Glomerular visceral epithelial cell (primary cell): ENCODE data around the gene GPR152.
"Not testable (repeated sequence)": the region's sequence is repeated elsewhere in the genome, so short reads cannot be mapped to it uniquely, and the experiment has no call there.

Experiments
- DNase-seq: peaks from one replicate; pipeline ENCODE4 v3.0.0-alpha.2; 2016; ENCODE audit errors: extremely low spot score

Gene GPR152

DNA sequence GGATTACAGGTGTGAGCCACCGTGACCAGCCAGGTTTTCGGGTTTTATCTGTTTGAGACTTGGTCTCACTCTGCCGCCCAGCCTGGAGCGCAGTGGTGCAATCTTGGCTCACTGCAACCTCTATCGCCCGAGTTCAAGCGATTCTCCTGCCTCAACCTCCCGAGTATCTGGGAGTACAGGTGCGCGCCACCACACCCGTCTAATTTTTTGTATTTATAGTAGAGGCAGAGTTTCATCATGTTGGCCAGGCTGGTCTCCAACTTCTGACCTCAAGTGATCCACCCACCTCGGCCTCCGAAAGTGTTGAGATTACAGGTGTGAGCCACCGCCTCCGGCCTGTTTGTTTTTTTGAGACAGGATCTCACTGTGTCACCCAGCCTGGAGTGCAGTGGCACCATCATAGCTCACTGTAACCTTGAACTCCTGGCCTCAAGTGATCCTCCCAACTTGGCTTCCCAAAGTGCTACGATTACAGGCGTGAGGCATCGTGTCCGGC lies 25.1 kb downstream of the GPR152 start:
- DNase-seq = not testable (repeated sequence)

DNA sequence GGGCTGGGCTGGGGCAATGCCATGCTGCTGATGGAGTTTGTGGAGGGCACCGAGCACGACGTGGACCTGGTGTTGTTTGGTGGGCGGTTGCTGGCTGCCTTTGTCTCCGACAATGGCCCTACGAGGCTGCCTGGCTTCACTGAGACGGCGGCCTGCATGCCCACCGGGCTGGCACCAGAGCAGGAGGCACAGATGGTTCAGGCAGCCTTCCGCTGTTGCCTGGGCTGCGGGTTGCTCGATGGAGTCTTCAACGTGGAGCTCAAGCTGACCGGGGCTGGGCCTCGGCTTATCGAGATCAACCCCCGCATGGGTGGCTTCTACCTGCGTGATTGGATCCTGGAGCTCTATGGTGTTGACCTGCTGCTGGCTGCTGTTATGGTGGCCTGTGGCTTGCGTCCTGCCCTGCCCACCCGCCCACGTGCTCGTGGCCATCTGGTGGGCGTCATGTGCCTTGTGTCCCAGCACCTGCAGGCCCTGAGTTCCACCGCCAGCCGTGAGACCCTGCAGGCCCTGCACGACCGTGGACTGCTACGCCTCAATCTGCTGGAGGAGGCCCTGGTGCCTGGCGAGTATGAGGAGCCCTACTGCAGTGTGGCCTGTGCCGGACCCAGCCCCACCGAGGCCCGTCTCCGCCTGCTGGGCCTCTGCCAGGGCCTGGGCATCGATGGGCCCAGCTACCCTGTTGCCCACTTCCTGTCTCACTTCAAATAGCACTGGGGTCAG lies 28.5 kb downstream of the GPR152 start:
- no peak for DNase-seq

DNA sequence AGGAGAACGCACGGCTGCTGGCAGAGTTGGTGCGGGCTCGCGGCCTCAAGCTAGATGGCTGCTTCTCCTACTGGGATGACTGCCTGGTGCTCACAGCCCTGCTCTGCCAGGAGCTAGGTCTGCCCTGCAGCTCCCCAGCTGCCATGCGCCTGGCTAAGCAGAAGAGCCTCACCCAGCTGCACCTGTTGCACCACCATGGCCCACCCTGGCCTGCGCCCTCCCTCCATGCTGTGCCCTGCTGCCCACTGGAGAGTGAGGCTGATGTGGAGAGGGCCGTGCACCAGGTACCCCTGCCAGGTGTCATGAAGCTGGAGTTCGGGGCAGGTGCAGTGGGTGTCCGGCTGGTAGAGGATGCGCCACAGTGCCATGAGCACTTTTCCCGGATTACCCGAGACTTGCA lies 29.1 kb downstream of the GPR152 start:
- DNase-seq = no peak

DNA sequence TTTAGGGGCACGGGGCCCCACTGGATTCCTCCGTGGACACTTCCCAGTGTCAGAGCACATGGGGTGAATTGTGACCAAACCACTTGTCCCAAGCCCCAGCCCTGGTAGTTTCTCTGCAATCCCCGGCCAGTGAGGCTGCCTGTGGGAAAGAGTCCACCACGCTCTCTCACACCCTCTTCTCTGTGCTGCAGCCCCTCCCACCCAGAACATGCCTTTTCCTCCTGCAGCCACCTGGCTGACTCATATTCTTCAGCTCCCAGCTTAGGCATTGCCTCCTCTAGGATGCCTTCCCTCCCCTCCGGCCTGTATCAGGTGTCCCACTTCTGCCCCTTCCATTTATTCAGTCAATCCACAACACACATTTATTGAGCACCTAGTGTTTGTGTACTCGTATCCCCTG lies 29.6 kb downstream of the GPR152 start:
- no peak for DNase-seq

DNA sequence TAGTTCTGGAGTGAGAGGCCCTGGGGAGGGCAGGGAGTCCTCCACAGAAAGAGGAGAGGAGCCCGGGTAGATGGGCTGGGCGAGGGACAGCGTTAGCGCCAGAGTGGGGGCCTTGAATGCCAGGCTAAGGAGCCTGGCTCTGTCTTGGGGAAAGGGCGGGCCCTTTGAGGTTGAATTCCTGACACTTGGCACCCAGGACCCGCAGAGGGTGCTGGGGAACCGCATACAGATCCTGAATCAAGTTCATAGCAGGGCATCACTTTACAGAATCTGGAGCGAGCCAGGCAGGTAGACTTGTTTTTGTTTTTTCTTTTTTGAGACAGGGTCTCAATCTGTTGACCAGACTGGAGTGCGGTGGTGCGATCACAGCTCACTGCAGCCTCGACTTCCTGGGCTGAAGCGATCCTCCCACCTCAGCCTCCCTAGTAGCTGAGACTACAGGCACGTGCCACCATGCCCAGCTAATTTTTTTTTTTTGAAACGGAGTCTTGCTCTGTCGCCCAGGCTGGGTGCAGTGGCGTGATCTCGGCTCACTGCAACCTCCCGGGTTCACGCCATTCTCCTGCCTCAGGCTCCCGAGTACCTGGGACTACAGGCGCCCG lies 31.0 kb downstream of the GPR152 start:
- no peak for DNase-seq

DNA sequence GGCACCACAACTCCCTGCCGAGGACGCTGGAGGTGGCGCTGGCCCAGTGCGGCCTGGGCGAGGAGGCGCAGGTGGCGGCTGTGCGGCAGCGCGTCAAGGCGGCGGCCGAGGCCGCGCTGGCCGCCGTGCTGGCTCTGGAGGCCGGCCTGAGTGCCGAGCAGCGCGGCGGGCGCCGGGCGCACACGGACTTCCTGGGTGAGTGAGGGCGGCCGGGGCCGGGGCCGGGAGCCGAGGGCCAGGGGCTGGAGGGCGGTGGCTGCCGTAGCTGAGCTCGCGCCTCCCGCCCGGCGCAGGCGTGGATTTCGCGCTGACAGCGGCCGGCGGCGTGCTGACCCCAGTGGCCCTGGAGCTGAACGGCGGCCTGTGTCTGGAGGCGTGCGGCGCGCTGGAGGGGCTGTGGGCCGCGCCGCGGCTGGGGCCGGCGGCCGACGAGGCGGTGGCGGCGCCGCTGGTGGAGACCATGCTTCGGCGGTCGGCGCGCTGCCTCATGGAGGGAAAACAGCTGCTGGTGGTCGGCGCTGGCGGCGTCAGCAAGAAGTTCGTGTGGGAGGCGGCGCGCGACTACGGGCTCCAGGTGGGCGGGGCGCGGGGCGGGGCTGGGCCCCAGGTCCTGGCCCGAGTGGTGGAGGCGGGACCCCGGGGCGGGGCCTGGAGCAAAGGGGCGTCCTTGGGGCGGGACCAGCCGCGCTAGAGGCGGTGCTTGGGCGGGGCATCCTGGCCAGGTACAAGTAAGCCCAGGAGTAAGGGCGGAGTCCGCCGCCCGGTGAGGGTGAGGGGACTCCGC lies 31.7 kb downstream of the GPR152 start:
- DNase-seq = peak; percentile 95

DNA sequence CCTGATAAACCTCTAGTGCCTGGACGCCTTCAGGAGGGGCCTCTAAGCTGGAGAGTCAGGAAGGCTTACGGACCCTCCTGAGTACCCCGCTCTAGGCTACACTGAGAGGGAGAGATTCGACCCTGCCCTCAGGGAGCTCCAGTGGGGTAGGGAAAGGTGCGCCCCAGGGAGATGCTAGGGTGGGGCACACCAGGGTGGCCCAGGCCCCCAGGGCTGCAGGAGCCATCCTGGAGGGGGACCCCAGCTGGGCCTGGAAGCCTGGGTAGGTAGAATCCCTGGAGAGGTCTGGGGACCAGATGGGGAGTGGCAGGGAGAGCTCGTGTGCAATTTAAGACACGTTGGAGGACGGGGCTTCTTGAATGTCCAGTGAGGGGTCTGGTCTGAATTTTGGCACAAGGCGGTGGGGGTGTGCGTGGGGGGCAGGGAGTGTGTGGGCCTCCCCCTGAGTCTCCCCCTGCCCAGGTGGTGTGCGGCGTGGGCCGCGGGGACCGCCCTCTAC lies 32.3 kb downstream of the GPR152 start:
- no peak for DNase-seq

DNA sequence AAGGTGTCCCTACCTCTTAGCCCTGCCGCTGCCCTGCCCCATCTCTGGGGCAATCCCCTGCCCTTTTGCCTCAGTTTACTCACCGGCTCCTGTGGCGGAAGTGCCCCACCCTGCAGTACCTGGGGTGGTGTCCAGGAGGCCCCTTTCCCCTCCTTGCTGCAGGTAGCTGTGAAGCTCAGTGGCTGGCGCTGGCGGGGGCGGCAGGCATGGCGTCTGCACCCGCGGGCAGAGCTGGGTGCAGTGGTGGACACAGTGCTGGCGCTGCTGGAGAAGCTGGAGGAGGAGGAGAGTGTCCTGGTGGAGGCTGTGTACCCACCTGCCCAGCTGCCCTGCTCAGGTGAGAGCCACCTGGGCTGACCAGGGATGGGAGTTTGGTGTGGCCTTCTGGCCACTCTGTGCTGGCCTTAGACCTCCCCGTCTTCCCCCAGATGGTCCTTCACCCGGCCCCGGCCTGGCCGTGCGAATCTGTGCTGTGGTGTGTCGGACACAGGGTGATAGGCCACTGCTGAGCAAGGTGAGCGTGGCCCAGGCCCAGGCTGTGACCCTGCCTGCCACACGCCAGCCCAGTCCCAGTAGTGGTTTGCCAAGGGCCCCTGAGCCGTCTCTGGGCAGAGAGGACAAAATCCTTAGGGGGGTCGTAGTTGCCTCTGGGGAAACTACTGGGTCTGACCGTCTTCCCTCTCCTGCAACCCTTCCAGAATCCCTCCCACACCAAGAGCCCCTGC lies 33.0 kb downstream of the GPR152 start:
- DNase-seq = no peak

DNA sequence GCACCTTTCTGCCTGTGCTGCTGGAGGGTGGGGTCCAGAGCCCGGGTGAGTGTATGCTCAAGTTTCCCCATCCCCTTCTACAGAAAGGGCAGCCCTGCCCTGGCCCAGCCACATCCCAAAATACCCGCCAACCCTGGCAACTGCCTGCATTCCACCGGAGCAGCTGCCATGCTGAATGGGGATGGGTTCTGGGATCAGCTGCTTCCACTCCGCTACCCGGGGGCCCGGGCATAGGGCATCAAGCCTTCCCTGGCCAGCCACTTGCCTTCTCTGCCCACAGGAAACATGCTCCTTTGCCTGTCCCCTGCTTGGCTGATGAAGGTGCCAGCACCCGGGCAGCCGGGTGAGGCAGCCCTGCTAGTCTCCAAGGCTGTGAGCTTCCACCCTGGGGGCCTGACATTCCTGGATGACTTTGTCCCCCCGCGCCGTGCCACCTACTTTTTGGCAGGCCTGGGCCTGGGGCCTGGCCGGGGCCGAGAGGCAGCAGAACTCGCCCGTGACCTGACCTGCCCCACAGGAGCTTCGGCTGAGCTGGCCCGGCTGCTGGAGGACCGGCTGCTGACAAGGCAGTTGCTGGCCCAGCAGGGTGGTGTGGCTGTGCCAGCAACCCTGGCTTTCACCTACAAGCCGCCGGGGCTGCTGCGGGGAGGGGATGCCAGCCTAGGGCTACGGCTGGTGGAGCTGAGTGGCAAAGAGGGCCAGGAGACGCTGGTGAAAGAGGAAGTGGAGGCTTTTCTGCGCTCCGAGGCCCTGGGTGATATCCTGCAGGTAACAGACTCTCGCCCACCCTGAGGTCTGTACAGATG lies 33.9 kb downstream of the GPR152 start:
- no peak for DNase-seq

DNA sequence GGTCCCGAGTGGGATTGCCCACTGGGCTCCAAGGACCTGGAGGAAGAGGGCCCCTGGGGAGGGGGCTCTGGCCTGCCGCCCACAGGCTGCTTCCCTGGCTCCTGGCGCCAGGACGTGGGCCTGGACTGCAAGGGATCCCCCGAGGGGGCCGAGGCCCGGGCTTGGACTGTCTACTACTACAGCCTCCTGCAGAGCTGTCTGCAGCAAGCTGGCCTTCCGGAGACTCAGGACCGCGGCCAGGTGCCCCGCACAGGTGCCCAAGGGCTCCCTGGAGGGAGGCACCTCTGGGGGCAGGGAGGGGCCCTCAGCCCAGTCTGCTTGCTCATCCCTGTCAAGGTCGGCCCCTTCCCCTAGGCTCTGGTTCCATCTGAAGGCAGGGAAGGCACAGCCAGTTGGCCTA lies 35.1 kb downstream of the GPR152 start:
- DNase-seq = no peak

DNA sequence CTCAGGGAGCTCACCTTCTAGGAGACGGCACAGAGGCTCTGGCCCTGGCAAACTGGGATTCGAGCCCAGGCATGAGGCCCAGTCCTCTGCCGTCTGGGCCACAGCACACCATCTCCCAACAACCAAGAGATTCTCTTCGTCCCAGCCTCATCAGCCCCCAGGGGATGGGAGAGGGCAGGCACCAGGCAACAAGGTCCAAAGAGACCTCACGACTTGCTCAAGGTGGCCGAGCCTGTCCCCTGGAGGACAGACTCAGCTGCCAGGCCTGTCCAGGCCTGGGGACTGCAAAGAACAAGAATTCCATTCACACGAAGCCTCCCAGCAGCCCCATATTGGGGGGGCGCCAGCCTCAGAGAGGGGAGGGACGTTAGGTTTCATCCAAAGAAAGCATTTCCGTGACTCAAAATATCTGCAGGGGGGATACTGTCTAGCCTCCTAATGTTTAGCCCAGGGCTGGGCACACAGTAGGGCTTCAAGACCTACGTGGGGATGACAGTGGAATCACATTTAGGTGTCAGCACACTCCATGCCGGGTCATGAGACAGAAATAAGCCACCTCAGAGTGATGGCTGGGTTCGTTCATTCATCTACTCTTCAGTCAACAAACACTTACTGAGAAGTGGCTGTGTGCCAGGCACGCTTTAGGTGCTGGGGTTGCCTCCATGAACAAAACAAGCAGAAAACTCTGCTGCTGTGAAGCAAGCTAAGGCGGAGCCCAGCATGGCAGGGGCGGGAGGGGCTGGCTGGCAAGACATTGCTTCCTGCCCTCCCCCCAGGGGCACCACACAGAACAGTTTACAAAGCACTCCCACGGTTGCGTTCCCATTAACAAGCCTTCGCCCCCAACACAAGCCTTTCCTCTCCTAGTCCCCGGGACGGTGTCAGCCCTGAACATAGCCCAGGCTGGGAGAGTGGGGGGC lies 35.9 kb downstream of the GPR152 start:
- DNase-seq = no peak

DNA sequence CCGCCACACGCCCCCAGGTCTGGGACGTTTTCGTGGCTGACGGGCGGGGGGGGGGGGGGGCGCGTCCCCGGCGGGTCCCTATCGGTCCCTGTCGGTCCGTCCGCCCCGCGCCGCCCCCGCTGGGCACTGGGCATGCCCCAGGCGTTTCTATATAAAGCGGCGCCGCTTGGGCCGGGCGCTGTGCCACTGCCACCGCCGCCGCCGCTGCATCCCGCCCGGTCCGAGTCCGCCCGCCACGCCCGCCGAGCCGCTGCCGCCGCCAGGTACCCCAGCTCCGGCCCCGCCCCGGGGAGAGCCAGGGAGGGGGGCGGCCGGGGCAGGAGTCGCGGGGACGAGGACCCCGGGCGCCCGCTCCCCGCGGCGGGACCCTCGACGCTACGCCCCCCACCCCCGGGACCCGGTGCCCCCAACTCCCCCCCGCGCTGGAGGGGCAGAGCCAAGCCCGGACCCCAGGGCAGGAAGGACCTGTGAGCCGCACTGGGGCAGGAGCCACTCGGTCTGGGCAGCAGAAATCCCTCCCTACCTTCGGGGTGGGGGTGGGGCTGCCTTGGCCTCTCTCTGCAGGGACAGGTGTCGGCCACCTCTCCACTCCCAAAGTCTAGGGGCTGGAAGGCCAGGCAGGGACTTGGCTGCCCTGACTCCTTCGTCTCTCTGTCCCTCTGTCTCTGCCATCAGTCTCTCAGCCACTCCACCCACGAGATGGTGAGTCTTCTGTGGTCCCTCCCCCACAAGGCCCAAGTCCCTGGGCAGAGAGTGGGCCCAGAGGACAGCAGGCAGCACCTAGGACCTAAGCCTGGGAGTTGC lies 36.8 kb downstream of the GPR152 start, which contains the start of gene CARNS1:
CARNS1 (plus strand) TSS at position 178 of the 804 bp plus-strand sequence; CDS start at position 700, 522 bp downstream.
- DNase-seq = no peak

DNA sequence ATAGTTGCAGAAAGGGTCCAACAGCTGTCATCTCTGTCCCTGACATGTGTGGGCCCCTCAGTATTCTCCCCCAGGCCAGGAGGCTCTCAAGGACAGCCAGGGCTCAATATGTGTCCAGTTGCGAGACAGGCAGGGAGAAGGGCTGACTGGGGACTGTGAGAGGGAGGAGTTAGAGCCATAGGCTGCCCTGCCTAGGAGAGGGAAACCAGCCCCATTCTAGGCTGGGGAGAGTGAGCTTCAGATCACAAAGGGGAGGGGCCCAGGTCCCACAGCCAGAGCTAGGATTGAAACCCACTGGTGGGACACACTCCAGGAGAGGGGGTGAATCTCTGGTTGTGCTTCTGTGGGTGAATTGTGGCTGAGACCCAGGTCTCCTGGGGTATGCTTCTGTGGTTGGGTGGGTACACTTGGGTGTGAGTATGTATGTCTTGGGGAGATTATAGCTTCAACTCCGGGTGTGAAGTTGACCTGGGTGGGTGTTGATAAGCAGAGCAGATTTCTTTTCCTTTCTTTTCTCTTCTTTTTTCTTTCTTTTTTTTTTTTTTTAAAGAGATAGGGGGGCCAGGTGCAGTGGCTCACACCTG lies 39.2 kb downstream of the GPR152 start:
- no peak for DNase-seq

DNA sequence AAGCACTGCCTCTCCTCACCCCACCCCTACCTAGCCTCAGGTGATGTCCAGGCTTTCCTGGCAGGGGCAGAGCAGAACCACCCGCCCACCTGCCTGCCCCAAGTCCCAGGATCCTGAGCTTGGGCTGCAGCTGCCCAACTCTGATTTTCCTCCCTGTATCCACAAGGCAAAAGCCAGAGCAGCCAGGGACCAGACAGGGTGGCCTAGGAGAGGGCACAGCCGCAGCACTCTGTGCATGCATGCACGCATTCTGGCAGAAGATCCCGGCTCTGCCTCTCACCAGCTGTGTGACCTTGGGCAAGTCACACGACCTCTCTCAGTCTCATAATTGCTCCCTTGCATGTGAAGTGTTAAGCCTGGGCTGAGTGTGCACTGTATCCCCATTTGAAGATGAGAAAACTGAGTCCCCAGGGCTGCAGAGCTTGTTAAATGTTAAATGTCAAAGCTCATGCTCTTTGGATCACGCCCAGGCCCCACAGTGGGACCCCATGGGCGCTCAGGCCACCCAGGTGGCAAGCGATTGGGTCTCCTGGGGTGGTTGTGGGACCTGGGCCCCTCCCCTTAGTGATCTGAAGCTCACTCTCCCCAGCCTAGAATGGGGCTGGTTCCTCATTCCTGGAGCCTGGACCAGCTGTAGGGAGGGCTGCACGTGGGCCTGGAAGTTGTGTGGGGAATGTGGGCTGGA lies 39.9 kb downstream of the GPR152 start:
- no peak for DNase-seq

DNA sequence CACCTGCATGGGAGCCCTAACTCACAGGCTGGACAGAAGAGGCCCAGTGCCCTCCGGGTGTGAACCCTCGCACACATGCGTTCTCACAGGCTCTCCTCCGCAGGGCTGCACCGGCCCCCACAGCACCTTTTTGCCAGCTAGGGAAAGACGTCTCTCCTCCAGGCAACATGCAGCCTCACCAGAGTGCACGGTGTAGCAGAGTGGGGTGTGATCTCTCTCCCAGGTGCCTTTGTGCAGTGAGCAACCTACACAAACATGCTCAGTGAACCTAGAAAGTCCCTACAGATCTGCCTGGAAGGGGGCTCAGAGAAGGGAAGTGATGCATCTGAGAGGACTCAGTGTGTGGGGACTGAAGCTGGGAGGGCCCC lies 40.8 kb downstream of the GPR152 start:
- no peak for DNase-seq

DNA sequence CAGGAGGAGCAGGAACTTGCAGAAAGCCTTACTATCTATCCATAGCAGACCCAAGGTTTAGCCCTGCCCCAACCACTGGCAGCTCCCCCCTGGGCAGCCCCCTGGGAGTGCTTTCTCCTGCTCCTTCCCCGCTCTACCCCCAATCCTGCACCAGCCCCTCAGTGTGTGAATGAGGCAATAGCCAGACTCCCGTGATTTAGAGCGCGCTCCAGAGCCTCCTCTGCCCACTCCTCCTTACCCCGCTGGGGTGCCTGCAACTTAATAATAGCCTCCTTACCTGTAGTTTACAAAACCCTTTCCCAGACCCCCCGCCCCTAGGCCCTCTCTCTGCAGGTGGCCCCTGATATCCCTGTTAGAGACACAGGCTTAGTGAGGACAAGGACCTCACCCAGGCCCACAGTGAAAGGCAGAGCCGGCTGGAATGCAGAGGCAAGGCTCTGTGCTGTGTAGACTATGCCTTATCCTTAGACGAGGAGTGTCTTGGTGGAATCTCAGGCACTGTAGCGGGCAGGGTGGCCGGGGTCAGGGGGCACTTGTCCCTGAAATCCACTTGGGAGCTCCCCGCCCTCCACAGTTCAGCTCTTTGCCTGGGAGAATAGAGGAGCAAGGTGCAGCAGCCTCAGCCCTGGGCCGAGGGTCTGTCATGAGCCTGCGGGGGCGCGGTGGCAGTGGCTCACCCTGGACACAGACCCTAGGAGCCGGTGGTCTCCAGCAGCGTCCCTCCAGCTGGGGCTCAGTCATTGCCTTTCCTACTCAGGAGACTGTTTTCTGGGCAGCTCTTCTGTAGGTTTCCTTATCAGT lies 41.3 kb downstream of the GPR152 start:
- no peak for DNase-seq

DNA sequence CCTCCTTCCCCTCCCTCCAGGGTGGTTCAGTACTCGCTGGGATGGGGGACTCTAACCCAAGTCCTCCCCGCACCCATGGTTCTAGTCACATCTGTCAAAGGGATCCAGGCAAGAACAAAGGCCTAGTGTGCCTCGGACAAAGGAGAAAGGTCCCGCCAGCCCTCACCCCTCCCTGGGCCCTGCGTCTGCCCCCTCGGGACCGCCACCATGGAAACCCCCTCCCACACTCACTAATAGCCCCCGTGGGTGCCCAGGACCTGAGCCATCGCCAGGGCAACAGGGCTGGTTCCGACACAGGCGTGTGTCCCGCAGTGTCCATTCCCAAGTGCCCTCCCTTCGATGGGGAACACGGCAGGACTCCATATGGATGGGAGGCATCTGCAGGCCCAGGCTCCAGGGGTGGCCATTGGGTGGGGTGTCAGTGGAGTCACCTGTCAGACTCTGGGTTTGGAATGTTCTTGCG lies 42.1 kb downstream of the GPR152 start:
- no peak for DNase-seq
